Epithelial cell of proximal tubule (primary cell): ENCODE results near the gene PLRG1. TPM values are rescaled to one million over a fixed set of nuclear protein-coding genes. Genes with fewer than 3 reads are reported as not detected.

Source experiments
- DNase-seq: peaks from one replicate; pipeline ENCODE4 v3.0.0-alpha.2; 2011; ENCODE audit warnings: low read depth
- H3K4me3 ChIP-seq: 2 replicates; pipeline ENCODE4 v1.5.1; 2011; ENCODE audit warnings: low read depth, mild to moderate bottlenecking, low read length
- CTCF ChIP-seq: conservative IDR thresholded peaks from 2 replicates; pipeline ENCODE4 v1.5.1; 2012; ENCODE audit warnings: low read depth, mild to moderate bottlenecking, low read length
- total RNA-seq: library from RNA; depleted of rRNA; stranded (reverse); fragments of >200 nt; gene quantifications from 2 replicates; pipeline ENCODE4 v1.2.3, GENCODE V29; 2015

The PLRG1 gene
- total RNA-seq, 1 donor from 2014 or later, result 94.4 TPM

- DNase-seq, result no peak
- H3K4me3 ChIP-seq, result no peak overlapping the region
- peak; percentile 71 for TF ChIP-seq CTCF
Measured at GRCh38 chr4:154506253-154506652, 43.9 kb downstream of the PLRG1 start.

GRCh38 chr4:154503598-154503997, 46.6 kb downstream of the PLRG1 start:
- no peak overlapping the region for H3K4me3 ChIP-seq
- DNase-seq, result no peak
- TF ChIP-seq CTCF, result peak; percentile 68

GRCh38 chr4:154502111-154502510, 48.1 kb downstream of the PLRG1 start:
- no peak for TF ChIP-seq CTCF
- DNase-seq, result no peak
- no peak overlapping the region for H3K4me3 ChIP-seq

- H3K4me3 ChIP-seq, result no peak overlapping the region
- no peak for DNase-seq
- TF ChIP-seq CTCF, result no peak
Measured at GRCh38 chr4:154497889-154498288, 52.3 kb downstream of the PLRG1 start.

GRCh38 chr4:154495867-154496266, 54.3 kb downstream of the PLRG1 start:
- TF ChIP-seq CTCF, result no peak

GRCh38 chr4:154492288-154492687, 57.9 kb downstream of the PLRG1 start:
- no peak overlapping the region for H3K4me3 ChIP-seq
- no peak for DNase-seq
- TF ChIP-seq CTCF, result no peak

More at GRCh38 chr4:154495867-154496266, 54.3 kb downstream of the PLRG1 start:
- no peak for DNase-seq
- H3K4me3 ChIP-seq, result no peak overlapping the region
